GM21717 (cell line): ENCODE measurements around the gene PGC.

Experiments
- ATAC-seq: cut with Tn5 transposase; IDR thresholded peaks from one replicate; pipeline ENCODE4 v1.9.1; 2021; ENCODE audit warnings: mild to moderate bottlenecking, moderate library complexity; ENCODE audit not compliant: unreplicated experiment

Gene PGC

DNA sequence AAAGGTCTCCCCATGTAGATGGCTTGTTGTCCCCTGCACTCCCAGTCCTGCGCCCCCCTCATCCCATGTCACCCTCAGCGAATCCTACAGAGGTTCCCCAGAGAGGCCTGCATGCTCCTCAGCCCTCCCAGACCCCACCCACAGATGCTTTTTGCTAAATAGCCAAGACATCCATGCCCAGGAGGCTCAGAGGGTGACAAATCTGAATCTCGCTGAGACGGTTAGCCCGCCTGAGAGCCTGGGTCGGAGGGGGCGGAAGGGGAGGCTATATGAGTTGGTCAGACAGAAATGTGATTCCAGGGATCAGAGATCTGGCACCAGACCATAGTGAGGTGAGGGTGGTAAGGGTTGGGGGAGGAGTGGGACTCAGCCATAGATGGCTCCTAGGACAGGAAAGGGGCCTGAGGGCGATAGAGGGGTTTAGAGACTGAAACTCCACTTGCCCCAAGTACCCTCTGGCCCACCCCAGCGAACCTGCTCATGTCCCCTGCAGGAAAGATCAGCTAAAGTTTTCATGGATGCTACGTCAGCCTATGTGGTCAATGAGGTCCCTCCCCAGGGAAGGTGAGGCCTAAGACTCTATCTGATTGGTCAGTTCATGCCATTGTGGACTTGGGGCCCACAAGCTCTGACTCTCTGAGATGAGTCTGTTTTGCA lies 45.0 kb downstream of the PGC start:
- ATAC-seq = no peak

DNA sequence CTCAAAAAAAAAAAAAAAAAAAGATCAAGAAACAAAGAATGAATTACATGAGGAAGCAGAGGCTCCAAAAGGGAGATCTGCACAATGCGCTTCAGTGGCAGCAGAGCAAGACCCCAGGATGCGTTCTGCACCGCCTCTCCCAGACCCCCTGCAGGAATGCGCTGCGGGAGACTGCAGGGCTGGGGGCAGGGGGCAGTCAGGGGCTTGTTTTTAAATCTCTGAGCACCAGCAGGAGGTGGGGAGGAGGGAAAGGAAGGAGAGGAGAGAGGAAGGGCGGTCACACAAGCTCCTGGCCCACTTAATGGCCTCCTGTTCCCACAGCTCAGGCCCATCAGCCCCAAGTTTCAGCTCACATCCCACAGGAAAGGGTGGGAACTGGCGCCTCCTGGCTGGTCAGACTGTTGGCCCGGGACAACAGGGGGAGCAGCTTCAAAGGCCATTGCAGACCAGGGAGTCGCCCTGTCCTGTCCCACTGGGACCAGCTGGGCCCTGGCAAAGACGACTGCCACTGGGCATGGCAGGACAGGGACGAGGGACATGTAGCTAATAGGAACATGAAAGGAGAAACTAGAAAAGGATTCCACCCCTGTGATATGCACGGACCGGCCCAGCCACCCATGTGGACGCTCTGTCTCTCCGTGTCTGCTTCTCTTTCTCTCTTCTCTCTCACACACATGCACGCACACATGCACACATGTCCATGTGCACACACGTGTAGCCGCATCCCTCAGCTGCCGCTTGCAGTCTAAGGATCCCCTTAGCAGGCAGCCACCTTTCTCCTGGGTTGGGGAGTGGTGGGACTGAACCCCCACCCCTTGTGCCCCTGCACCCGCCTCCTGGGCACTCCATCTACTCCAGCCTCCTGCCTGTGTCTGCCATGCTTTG lies 46.5 kb downstream of the PGC start:
- no peak for ATAC-seq

DNA sequence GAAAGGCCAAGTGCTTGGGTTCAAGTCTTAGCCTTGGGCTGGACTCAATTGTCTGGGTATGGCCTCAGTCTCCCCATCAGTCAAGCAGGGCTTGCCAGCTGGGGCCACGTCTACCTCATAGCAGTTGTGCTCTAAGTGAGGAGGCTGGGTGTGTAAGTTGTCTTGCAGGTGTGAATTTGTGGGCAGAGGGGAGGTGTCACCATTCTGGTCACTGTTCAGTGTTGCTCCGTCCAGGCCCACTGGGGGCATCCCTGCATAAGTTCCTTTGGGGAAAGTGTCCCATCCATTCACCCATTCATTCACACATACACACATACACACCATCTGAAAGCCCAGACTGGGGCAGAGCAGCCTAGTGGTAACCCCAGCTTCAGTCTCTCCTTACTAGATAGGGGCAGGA lies 48.1 kb downstream of the PGC start:
- ATAC-seq = no peak

DNA sequence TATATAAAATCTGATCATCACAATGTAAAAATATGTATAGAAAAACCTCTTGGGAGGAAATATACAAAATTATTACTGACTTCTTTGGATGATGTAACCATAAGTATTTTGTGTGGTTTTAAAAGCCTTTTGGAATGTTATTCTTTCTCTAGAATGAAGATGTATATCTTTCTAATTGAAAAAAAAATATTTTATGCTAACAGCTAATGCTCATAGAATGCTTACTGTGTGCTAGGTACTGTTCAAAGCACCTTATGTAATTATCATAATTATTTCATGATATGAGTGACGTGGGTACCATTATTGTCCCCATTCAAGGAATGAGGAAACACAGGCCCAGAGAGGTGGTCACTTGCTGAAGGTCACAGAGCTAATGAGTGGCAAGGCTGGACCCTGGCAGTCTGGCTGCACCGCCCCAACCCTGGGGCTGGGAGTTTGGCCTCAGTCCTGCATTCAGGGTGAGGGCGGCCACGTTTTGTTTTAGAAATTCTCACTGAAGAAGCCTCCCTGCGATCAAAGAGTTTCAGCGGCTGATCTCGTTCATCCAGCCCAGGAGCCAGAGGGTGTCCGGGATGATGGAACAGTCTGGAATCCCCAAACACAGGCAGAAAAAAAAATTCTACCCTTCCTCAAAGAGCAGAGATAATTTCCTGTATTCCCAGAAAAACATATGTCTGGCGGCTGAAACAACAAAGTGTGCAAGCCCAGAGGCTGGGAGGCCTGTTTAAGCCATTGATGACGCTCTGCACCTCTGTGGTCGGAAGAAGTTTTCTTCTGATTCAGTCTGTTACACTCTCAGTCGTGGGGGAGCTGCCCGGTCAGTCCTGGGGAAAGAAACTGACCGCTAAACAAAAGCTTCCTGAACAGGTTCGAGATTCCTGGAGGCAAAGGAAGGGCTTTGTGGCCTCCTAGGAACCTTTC lies 49.1 kb downstream of the PGC start:
- ATAC-seq = no peak

DNA sequence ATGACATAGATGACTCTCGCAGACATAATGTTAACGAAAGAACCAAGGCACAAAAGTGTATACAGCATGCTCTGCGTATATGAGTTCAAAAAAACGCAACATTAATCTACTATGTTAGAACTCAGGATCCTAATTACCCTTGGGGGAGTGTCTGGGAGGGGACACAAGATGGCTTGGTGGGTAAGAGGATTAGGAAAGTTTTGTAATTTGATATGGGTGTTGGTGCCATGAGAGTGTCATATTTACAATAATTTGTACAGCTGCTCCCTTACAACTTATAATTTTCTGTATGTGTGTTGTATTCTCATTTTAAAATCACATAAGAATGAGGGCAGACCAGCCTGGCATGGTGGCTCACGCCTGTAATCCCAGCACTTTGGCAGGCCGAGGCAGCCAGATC lies 50.4 kb downstream of the PGC start:
- ATAC-seq = no peak

DNA sequence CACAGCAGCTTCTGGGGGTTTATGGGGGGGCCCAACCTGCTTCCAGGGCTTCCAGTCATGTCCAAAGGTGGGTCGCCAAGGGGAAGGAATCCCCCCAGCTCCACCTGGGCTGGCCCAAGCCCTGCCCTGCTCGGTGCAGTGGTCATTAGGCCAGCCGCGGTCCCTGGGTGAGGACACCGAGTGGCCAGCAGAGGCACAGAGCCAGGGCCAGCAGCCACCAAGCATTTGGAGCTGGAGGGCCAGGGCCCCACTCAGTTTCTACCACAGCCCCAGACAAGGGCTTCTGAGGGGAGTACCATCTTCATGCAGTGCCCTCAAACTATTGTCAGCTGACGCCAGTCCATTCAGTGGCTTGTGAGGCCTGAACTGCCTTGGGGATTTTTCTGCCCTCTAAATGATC lies 51.4 kb downstream of the PGC start:
- no peak for ATAC-seq

DNA sequence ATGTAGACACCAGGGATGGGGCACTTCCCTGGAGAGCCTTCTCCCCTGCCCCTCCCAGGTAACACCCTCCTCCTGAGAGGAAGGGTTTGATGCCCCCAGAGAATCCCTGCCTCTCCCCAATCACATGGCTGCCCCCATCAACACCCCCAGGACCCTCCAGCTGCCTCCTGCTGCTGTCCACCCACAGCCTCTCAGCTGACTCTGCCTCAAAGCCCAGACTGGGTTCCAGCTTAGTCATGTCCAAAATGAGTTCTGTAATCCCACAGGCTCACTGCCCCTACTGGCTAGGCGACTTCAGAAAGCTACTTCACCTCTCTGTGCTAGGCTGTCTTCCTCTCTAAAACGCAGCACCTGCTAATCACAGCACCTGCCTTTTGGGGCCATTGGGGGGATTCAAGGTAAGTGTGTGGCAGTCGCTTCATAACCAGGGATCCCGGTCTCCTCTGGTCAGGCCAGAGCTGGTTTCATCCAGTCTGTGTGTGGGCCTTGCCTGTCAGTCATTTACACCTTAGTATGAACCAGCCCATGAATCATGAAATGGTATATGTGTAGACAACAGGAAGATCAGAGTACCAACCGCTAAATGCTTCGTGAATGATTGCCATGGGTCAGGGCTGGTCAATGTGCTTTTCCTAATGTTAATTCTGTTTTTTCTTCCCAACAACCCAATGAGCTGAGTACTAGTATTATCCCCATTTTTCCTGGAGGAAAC lies 52.2 kb downstream of the PGC start:
- ATAC-seq = no peak

DNA sequence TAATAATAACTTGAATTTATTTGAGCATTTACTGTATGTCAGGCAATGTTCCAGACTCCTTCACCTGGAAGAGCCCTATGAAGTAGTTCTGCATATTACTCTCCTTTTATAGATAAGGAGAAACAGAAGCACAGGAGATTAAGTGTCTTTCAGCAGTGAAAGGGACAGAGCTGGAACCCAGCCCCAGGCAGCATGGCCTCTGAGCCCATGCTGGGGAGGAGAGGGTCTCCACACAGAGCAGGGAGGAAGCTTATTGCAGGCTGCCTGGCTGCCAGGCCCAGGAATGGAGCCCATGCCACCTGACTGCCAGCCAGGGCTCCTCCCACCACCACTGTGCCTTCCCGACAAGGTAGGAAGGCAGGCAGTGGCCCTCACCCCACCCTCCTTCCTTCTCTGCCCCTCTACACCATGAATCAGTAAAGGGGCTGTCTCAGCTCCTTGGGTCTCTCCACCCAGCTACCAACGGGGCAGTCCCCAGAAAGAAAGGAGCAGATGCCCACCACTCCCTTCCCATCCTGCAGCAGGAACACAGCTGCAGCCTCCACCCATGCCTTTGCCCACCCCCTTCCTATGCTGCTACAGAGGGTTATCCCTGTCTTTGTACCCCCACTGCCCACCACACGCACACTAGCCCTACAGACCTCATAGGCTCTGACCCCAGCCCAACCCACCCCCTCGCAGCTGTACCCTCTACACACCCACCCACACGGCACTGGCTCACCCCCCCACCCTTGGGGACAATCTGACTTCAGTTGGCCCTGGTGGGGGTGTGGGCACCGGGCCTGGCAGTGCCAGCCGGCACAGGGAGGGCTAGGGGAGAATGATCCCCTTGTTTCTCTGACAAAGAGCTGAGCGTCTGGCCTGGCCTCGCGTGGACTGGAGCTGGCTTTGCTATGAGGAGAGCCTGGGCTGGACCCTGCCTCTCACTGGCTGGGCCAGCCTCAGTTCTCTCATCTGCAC lies 53.6 kb downstream of the PGC start:
- ATAC-seq = no peak

DNA sequence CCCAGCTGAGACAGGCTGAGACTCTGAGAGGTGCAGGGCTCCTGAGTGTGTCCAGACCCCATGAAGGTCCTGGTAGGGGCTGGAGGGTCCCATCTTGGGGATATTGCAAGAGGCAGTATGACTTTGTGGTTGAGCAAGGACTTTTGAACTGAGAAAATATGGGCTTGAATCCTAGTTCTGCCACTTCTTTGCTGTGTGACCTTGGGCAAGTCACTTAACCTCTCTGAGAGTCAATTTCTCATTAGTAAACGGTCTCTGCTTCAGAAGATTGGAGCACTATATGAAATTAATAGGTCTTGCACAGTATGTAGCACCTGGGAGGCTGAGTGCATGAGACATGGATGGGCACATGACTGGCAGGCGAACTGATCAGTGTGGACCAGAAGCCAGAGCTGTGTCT lies 54.5 kb downstream of the PGC start:
- no peak for ATAC-seq

DNA sequence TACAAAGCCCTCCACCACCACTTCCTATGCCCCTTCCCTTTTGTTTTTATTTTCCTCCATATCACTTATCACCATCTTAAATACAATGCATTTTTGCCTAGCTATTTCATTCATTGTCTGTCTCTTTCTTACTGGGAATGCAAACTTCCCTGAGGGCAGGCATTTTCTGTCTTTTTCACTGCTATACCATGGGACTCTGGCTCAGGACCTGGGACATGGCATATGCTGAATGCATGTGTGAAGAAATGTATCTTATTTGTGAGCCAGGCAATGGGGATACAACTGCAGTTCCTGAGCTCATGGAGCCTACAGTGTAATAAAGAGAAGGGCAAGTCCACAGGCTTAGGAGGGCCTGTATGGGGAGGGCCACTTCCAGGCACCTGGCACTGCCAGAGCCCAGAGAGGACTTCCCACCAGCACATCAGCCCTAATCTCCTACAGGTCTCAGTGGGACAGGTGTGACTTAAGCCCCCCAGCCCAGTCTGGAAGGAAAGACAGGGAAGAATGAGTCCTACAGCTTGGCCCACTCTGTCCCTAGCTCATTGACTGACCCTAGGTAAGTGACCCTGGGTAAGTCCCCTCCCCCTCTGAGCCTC lies 55.0 kb downstream of the PGC start:
- no peak for ATAC-seq

DNA sequence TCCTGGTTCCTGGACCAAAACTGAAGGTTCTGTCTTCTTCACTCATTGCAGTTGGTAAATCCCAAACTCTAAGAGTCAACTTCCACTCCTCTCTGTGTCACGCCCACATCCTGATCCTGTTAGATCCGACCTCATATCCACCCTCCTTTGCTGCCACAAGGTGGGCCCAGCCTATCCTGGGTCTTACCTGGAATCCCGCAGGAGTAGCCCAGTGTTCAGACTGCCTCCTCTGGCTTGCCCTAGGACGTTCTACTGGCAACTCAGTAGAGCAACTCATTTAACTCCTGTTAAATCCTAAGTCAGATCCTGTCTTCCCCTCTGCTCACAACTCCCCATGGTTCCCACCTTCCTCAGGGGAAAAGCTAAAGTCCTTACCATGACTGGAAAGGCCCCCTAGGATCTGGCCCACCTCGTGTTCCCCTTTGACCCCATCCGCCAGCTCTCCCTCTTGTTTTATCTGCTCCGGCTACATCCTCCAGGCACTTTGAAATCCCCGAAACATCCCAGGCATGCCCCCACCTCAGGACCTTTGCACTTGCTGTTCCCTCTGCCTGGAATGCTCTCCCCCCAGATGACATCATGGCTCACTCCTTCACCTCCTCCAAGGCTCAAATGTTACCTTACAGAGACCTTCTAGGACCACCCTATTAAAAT lies 55.6 kb downstream of the PGC start:
- no peak for ATAC-seq

DNA sequence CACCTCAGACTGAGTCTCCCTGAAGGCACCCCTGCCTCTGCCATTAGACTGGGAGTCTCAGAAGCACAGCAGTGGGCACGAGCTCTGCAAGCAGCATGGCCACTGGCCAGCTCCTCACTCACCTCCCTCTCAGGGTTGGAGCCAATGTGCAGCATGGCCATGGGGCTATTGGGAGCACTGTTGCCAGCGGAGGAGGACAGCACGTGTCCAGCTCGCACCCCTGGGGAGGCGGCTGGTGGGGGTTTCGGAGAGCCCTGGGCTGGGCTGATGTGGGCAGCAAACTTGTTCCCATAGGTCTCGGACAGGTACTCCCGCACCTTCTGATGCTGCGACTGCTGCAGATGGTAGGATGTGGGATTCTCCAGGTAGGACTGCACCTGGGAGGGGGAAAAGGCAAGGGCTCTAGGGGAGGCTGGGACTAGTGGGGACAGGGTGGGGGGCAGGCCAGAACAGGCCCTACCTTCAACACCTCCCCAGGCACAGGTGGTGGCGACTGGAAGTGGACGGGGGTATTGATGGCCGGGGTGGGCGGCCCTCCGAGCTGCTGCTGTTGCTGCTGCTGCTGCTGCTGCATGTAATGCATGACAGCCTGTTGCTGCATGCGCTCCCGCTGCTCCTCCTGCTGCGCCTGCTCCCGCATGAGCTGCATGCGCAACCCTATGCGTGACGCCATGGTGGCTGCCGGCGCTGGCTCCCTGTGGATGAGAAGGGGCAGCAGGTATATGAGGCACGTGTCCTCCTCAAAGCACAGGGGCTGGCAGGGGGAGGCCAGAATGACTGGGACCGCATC lies 56.5 kb downstream of the PGC start:
- no peak for ATAC-seq

DNA sequence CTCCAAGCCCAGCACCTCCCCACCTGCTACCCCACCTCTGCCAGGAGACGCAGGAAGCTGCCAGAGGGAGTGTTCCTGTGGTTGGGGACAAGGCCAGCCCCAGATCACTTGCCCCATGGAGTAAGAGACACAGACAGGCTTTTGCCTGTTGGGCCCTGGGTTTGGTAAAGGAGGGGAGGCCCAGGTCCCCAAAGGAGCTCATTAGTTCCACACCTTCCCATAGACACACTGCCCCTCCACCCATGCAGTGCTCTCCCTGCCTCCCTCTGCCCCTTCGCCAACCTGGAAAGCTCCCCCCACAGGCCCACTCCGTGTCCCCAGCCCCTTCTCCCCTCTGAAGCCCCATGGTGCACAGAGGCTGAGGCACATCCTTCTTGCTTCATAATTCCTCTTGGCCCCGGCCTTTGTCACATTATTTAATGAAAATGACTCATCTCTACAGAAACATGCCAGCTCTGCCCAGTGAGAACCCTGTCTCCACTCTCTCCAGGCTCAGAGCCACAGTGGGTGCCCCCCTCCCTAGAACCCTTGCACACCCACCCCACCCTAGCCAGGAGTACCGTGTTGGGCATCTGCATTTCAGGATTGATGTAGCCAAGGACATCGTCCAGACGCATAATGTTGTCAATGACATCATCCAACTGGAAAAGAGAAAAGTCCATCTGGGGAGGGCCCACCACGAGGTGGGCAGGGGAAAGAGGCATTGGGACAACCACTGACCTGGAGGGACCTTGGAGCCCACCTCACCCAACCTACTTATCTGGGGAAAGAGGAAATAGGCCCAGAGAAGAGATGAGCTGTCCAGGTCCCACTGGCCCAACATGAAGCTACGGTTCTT lies 57.8 kb downstream of the PGC start:
- no peak for ATAC-seq

DNA sequence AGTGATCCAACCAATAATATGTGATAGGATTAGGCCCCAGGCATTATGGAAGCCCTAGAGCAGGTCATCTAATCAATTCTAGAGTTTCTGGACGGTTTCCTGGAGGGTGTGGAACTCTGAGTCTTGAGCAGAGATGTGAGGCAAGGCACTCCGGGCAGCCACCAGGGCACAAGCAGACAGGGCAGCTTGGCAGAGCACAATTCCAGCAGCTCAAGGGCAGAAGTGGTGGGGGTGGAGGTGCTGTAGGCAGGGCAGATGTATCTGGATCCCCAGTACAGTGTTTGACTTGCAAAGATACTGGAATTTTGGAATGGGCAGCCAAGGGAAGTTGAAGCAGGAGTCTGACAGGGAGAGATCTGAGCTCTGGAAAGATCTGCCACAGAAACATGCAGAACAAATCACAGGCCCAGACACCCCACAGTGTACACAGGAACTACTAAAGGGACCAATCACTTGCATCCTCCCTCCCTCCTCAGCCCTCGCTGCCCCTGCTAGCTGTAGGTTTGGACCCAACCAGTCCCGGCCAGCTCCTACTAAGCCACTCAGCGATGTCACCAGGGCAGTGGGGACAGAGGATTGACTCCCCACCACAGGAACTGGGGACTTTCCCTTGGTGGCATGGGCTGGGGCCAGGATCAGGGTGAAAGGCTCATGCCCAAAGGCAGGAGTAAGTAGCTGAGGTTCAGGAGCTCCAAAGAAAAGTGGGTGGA lies 58.8 kb downstream of the PGC start:
- no peak for ATAC-seq

DNA sequence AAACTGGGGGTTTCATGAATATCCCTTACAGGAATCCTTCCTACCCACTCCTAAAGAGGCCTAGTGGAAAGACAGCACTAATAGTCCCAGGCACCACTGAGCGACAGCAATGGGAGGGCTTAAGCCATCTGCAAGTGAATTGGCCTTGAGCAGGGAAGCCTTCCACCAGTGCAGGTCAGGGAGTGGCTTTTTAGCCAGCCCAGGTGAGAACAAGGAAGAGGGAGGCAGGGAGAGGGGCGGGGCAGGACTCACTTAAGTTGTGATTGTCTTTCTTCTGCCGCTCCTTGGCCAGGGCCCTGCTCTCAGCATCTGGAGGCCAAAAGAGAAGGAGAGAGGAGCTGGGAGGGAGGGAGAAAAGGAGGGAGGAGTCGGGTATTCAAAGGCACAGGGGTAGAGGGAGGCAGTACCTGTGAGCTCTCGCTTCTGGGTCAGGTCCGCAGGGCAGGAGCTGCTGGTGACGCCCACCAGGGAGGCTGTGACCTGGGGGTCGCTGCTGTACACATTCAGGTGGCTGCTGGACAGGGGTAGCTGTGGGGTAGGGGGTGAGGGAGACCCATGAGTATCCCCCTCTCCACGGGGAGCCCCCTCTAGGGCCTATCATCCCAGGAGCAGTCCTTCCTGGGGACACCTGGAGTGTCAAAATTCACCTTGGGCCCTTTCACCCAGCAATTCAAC lies 59.6 kb downstream of the PGC start:
- ATAC-seq = no peak
